SJCRH30 (cell line): Measurements from ENCODE around the gene GSTM3. TPM values are rescaled to one million over a fixed set of nuclear protein-coding genes. Genes with fewer than 3 reads are reported as not detected.

Experiments used
- DNase-seq, 2 experiments: peaks; one replicate each; pipeline ENCODE4 v3.0.0-alpha.2; 2015 to 2020
- H3K27ac ChIP-seq: fragments of 250-450 bp; sonication (Bioruptor Pico); 2 replicates; pipeline ENCODE4 v1.5.1; 2020; ENCODE audit warnings: mild to moderate bottlenecking, moderate library complexity
- H3K27me3 ChIP-seq: fragments of 250-450 bp; sonication (Bioruptor Pico); 2 replicates; pipeline ENCODE4 v1.5.1; 2020; ENCODE audit warnings: mild to moderate bottlenecking, moderate library complexity
- H3K36me3 ChIP-seq: fragments of 250-450 bp; sonication (Bioruptor Pico); 2 replicates; pipeline ENCODE4 v1.5.1; 2020; ENCODE audit warnings: mild to moderate bottlenecking, moderate library complexity
- H3K4me1 ChIP-seq: fragments of 250-450 bp; sonication (Bioruptor Pico); 2 replicates; pipeline ENCODE4 v1.5.1; 2020; ENCODE audit warnings: mild to moderate bottlenecking, moderate library complexity
- H3K4me3 ChIP-seq: fragments of 250-450 bp; sonication (Bioruptor Pico); 2 replicates; pipeline ENCODE4 v1.5.1; 2020; ENCODE audit warnings: mild to moderate bottlenecking, moderate library complexity
- H3K9me3 ChIP-seq: fragments of 250-450 bp; sonication (Bioruptor Pico); replicated peaks from 2 replicates; pipeline ENCODE4 v1.5.1; 2020; ENCODE audit warnings: mild to moderate bottlenecking, moderate library complexity
- total RNA-seq: library from RNA; depleted of rRNA; stranded (reverse); fragments of >200 nt; shearing (Covaris generic); gene quantifications from 2 replicates; pipeline ENCODE4 v1.2.3, GENCODE V29; 2014; rRNA removed

GSTM3 gene
- 31.4 and 32.1 TPM in 2 replicates for total RNA-seq

- Histone ChIP-seq H3K9me3 (no peaks in the 10 kb centered on the region), H3K36me3 (no peaks in the 10 kb centered on the region), H3K4me3 (peak within 1 kb of the TSS; percentile 65), H3K27me3 (no peaks in the 10 kb centered on the region), H3K4me1 (no peaks in the 10 kb centered on the region), H3K27ac (peak within 1 kb of the TSS; percentile 29; the same call in 1 of the 2 replicates)
- DNase-seq: no peak
Measured at GRCh38 chr1:109740615-109741373, at the start of gene GSTM3. TSS of gene GSTM3 (minus strand) at chr1:109741038. CDS start at chr1:109740287, 751 bp downstream.

- Histone ChIP-seq H3K36me3 (no peaks in the 10 kb centered on the region), H3K4me1 (peaks cover 23% of the 10 kb centered on the region)
Measured at GRCh38 chr1:109790329-109790728, 49.5 kb upstream of the GSTM3 start.

GRCh38 chr1:109789551-109790180, 48.8 kb upstream of the GSTM3 start:
- DNase-seq: no peak
- Histone ChIP-seq H3K36me3 (no peaks in the 10 kb centered on the region), H3K27me3 (no peaks in the 10 kb centered on the region), H3K9me3 (no peaks in the 10 kb centered on the region), H3K27ac (no peak overlapping the region), H3K4me3 (no peak overlapping the region), H3K4me1 (peaks cover 23% of the 10 kb centered on the region)

More at GRCh38 chr1:109790329-109790728, 49.5 kb upstream of the GSTM3 start:
- Histone ChIP-seq H3K4me3 (no peak overlapping the region), H3K27me3 (no peaks in the 10 kb centered on the region), H3K27ac (no peak overlapping the region), H3K9me3 (no peaks in the 10 kb centered on the region)
- no peak for DNase-seq

- peak in 1 of 2 experiments; percentile 26 for DNase-seq
- H3K27ac ChIP-seq: no peak overlapping the region
- H3K27me3 ChIP-seq: no peaks in the 10 kb centered on the region
- no peak overlapping the region for H3K4me3 ChIP-seq
- H3K4me1 ChIP-seq: peaks cover 23% of the 10 kb centered on the region
- no peaks in the 10 kb centered on the region for H3K9me3 ChIP-seq
- H3K36me3 ChIP-seq: no peaks in the 10 kb centered on the region
Measured at GRCh38 chr1:109788695-109789521, 48.1 kb upstream of the GSTM3 start.

GRCh38 chr1:109787845-109788601, 47.2 kb upstream of the GSTM3 start:
- H3K4me3 ChIP-seq: no peak overlapping the region

GRCh38 chr1:109787211-109787844, 46.5 kb upstream of the GSTM3 start:
- H3K4me1 ChIP-seq: peaks cover 23% of the 10 kb centered on the region
- no peaks in the 10 kb centered on the region for H3K9me3 ChIP-seq
- DNase-seq: no peak
- no peak overlapping the region for H3K27ac ChIP-seq
- no peaks in the 10 kb centered on the region for H3K36me3 ChIP-seq
- no peak overlapping the region for H3K4me3 ChIP-seq
- H3K27me3 ChIP-seq: no peaks in the 10 kb centered on the region

More at GRCh38 chr1:109787845-109788601, 47.2 kb upstream of the GSTM3 start:
- H3K4me1 ChIP-seq: peaks cover 23% of the 10 kb centered on the region
- DNase-seq: no peak
- H3K27me3 ChIP-seq: no peaks in the 10 kb centered on the region
- H3K27ac ChIP-seq: no peak overlapping the region
- H3K36me3 ChIP-seq: no peaks in the 10 kb centered on the region
- H3K9me3 ChIP-seq: no peaks in the 10 kb centered on the region

GRCh38 chr1:109786531-109787021, 45.7 kb upstream of the GSTM3 start:
- H3K27me3 ChIP-seq: no peaks in the 10 kb centered on the region
- no peak overlapping the region for H3K4me3 ChIP-seq
- H3K9me3 ChIP-seq: no peaks in the 10 kb centered on the region
- no peak overlapping the region for H3K27ac ChIP-seq
- peaks cover 25% of the 10 kb centered on the region for H3K4me1 ChIP-seq
- H3K36me3 ChIP-seq: no peaks in the 10 kb centered on the region
- no peak for DNase-seq

GRCh38 chr1:109786112-109786480, 45.3 kb upstream of the GSTM3 start:
- Histone ChIP-seq H3K9me3 (no peaks in the 10 kb centered on the region), H3K27ac (no peak overlapping the region), H3K4me3 (no peak overlapping the region), H3K27me3 (no peaks in the 10 kb centered on the region), H3K4me1 (peaks cover 24% of the 10 kb centered on the region), H3K36me3 (no peaks in the 10 kb centered on the region)
- DNase-seq: no peak

GRCh38 chr1:109785446-109786111, 44.7 kb upstream of the GSTM3 start:
- no peak for DNase-seq
- H3K27ac ChIP-seq: no peak overlapping the region
- H3K4me3 ChIP-seq: no peak overlapping the region
- peaks cover 24% of the 10 kb centered on the region for H3K4me1 ChIP-seq
- no peaks in the 10 kb centered on the region for H3K36me3 ChIP-seq
- H3K9me3 ChIP-seq: no peaks in the 10 kb centered on the region
- no peaks in the 10 kb centered on the region for H3K27me3 ChIP-seq

- DNase-seq: no peak
- Histone ChIP-seq H3K36me3 (no peaks in the 10 kb centered on the region), H3K4me3 (no peak overlapping the region), H3K9me3 (no peaks in the 10 kb centered on the region), H3K4me1 (peaks cover 24% of the 10 kb centered on the region), H3K27ac (no peak overlapping the region), H3K27me3 (no peaks in the 10 kb centered on the region)
Measured at GRCh38 chr1:109784551-109785252, 43.9 kb upstream of the GSTM3 start.

- Histone ChIP-seq H3K36me3 (no peaks in the 10 kb centered on the region), H3K4me3 (no peak overlapping the region), H3K4me1 (peaks cover 24% of the 10 kb centered on the region), H3K27ac (no peak overlapping the region), H3K9me3 (no peaks in the 10 kb centered on the region), H3K27me3 (no peaks in the 10 kb centered on the region)
- DNase-seq: peak; percentile 33 to 35
Measured at GRCh38 chr1:109783436-109783835, 42.6 kb upstream of the GSTM3 start.

- no peak overlapping the region for H3K4me3 ChIP-seq
- DNase-seq: no peak
- H3K27me3 ChIP-seq: no peaks in the 10 kb centered on the region
- peaks cover 24% of the 10 kb centered on the region for H3K4me1 ChIP-seq
- no peaks in the 10 kb centered on the region for H3K36me3 ChIP-seq
- peak overlapping the region; percentile 8; the same call in 1 of the 2 replicates for H3K27ac ChIP-seq
- no peaks in the 10 kb centered on the region for H3K9me3 ChIP-seq
Measured at GRCh38 chr1:109782927-109783326, 42.1 kb upstream of the GSTM3 start.

- peak; percentile 69 to 72 for DNase-seq
- Histone ChIP-seq H3K4me3 (no peak overlapping the region), H3K36me3 (no peaks in the 10 kb centered on the region), H3K27ac (peak overlapping the region; percentile 8; the same call in 1 of the 2 replicates), H3K9me3 (no peaks in the 10 kb centered on the region), H3K4me1 (peaks cover 24% of the 10 kb centered on the region), H3K27me3 (no peaks in the 10 kb centered on the region)
Measured at GRCh38 chr1:109782514-109782913, 41.7 kb upstream of the GSTM3 start.
